ENCODE results near the gene MYO3B.

The MYO3B gene

GRCh38 chr2:170566138-170566537, 388.2 kb downstream of the MYO3B start:
- Histone ChIP-seq H2BK5ac (ENCODE audit: low read depth, low read length, poor library complexity, severe bottlenecking) (no peak overlapping the region), H3K27me3 (ENCODE audit: control insufficient read depth in 1 of 2, insufficient read depth in 1 of 2, low read length in 2 of 2) (no peaks in the 10 kb centered on the region), H2BK120ac (ENCODE audit: low read depth, low read length) (no peak overlapping the region), H2BK15ac (ENCODE audit: low read depth, poor library complexity, severe bottlenecking) (no peak overlapping the region), H3K27ac (ENCODE audit: low read length, poor library complexity, severe bottlenecking) (no peak overlapping the region), H4K91ac (ENCODE audit: low read length) (no peak overlapping the region), H2AFZ (ENCODE audit: low read depth, low read length) (no peak overlapping the region), H3K4ac (ENCODE audit: low read depth in 1 of 2, low read length in 2 of 2) (no peak overlapping the region), H2AK5ac (ENCODE audit: low read length, severe bottlenecking) (no peak overlapping the region), H3K4me2 (ENCODE audit: low read length, poor library complexity, severe bottlenecking) (no peak overlapping the region), H3K79me1 (replicated peaks; ENCODE audit: low read length, poor library complexity, severe bottlenecking) (no peaks in the 10 kb centered on the region), H3K23ac (ENCODE audit: low read length in 2 of 2) (no peak overlapping the region), H3K18ac (ENCODE audit: low read depth in 1 of 2, low read length in 2 of 2) (no peak overlapping the region), H3K9ac (ENCODE audit: low read length) (no peak overlapping the region), H3K9me3 (ENCODE audit: control insufficient read depth, low read length) (no peaks in the 10 kb centered on the region), H2BK12ac (ENCODE audit: low read length in 2 of 2) (no peak overlapping the region), H3K4me3 (ENCODE audit: insufficient read depth in 1 of 2, low read depth in 1 of 2, low read length in 2 of 2) (no peak overlapping the region), H3K4me1 (ENCODE audit: control insufficient read depth, insufficient read depth, low read depth, low read length) (no peaks in the 10 kb centered on the region), H3K14ac (ENCODE audit: low read length in 2 of 2) (no peak overlapping the region), H4K8ac (ENCODE audit: low read length) (no peak overlapping the region), H3K36me3 (ENCODE audit: control insufficient read depth in 1 of 2, insufficient read depth in 2 of 2, low read depth in 1 of 2, low read length in 2 of 2) (no peaks in the 10 kb centered on the region)
- WGBS, result 65% methylated on average over 1 of the region's 1 CpG
- DNase-seq, result no peak

GRCh38 chr2:170567429-170567828, 389.5 kb downstream of the MYO3B start:
- no peak overlapping the region for H3K4ac ChIP-seq (ENCODE audit: low read depth in 1 of 2, low read length in 2 of 2)
- no peak overlapping the region for H3K9ac ChIP-seq (ENCODE audit: low read length)
- H3K9me3 ChIP-seq (ENCODE audit: control insufficient read depth, low read length), result no peaks in the 10 kb centered on the region
- H2BK5ac ChIP-seq (ENCODE audit: low read depth, low read length, poor library complexity, severe bottlenecking), result no peak overlapping the region
- H2AFZ ChIP-seq (ENCODE audit: low read depth, low read length), result no peak overlapping the region
- 95% methylated on average over 2 of the region's 2 CpGs for WGBS
- H3K4me2 ChIP-seq (ENCODE audit: low read length, poor library complexity, severe bottlenecking), result no peak overlapping the region
- H3K14ac ChIP-seq (ENCODE audit: low read length in 2 of 2), result no peak overlapping the region
- no peaks in the 10 kb centered on the region for H3K36me3 ChIP-seq (ENCODE audit: control insufficient read depth in 1 of 2, insufficient read depth in 2 of 2, low read depth in 1 of 2, low read length in 2 of 2)
- no peak overlapping the region for H4K91ac ChIP-seq (ENCODE audit: low read length)
- no peak overlapping the region for H2BK15ac ChIP-seq (ENCODE audit: low read depth, poor library complexity, severe bottlenecking)
- H2BK12ac ChIP-seq (ENCODE audit: low read length in 2 of 2), result no peak overlapping the region
- H4K8ac ChIP-seq (ENCODE audit: low read length), result no peak overlapping the region
- H3K79me1 ChIP-seq (replicated peaks; ENCODE audit: low read length, poor library complexity, severe bottlenecking), result no peaks in the 10 kb centered on the region
- H2AK5ac ChIP-seq (ENCODE audit: low read length, severe bottlenecking), result no peak overlapping the region
- no peak overlapping the region for H3K23ac ChIP-seq (ENCODE audit: low read length in 2 of 2)
- H2BK120ac ChIP-seq (ENCODE audit: low read depth, low read length), result no peak overlapping the region
- H3K27me3 ChIP-seq (ENCODE audit: control insufficient read depth in 1 of 2, insufficient read depth in 1 of 2, low read length in 2 of 2), result no peaks in the 10 kb centered on the region
- H3K27ac ChIP-seq (ENCODE audit: low read length, poor library complexity, severe bottlenecking), result no peak overlapping the region
- H3K4me3 ChIP-seq (ENCODE audit: insufficient read depth in 1 of 2, low read depth in 1 of 2, low read length in 2 of 2), result no peak overlapping the region
- no peak overlapping the region for H3K18ac ChIP-seq (ENCODE audit: low read depth in 1 of 2, low read length in 2 of 2)
- no peaks in the 10 kb centered on the region for H3K4me1 ChIP-seq (ENCODE audit: control insufficient read depth, insufficient read depth, low read depth, low read length)
- DNase-seq, result no peak

GRCh38 chr2:170568511-170568910, 390.6 kb downstream of the MYO3B start:
- no peak overlapping the region for H3K4me3 ChIP-seq (ENCODE audit: insufficient read depth in 1 of 2, low read depth in 1 of 2, low read length in 2 of 2)
- DNase-seq, result no peak
- H4K91ac ChIP-seq (ENCODE audit: low read length), result no peak overlapping the region
- no peak overlapping the region for H2BK5ac ChIP-seq (ENCODE audit: low read depth, low read length, poor library complexity, severe bottlenecking)
- H3K14ac ChIP-seq (ENCODE audit: low read length in 2 of 2), result no peak overlapping the region
- H2BK15ac ChIP-seq (ENCODE audit: low read depth, poor library complexity, severe bottlenecking), result no peak overlapping the region
- H4K8ac ChIP-seq (ENCODE audit: low read length), result no peak overlapping the region
- no peak overlapping the region for H3K9ac ChIP-seq (ENCODE audit: low read length)
- no peak overlapping the region for H3K4ac ChIP-seq (ENCODE audit: low read depth in 1 of 2, low read length in 2 of 2)
- H3K18ac ChIP-seq (ENCODE audit: low read depth in 1 of 2, low read length in 2 of 2), result no peak overlapping the region
- no peak overlapping the region for H3K4me2 ChIP-seq (ENCODE audit: low read length, poor library complexity, severe bottlenecking)
- no peaks in the 10 kb centered on the region for H3K27me3 ChIP-seq (ENCODE audit: control insufficient read depth in 1 of 2, insufficient read depth in 1 of 2, low read length in 2 of 2)
- no peak overlapping the region for H2BK12ac ChIP-seq (ENCODE audit: low read length in 2 of 2)
- no peaks in the 10 kb centered on the region for H3K79me1 ChIP-seq (replicated peaks; ENCODE audit: low read length, poor library complexity, severe bottlenecking)
- H3K23ac ChIP-seq (ENCODE audit: low read length in 2 of 2), result no peak overlapping the region
- no peak overlapping the region for H2AK5ac ChIP-seq (ENCODE audit: low read length, severe bottlenecking)
- no peaks in the 10 kb centered on the region for H3K9me3 ChIP-seq (ENCODE audit: control insufficient read depth, low read length)
- WGBS, result 92% methylated on average over 2 of the region's 2 CpGs
- H3K4me1 ChIP-seq (ENCODE audit: control insufficient read depth, insufficient read depth, low read depth, low read length), result no peaks in the 10 kb centered on the region
- no peak overlapping the region for H2AFZ ChIP-seq (ENCODE audit: low read depth, low read length)
- H3K36me3 ChIP-seq (ENCODE audit: control insufficient read depth in 1 of 2, insufficient read depth in 2 of 2, low read depth in 1 of 2, low read length in 2 of 2), result no peaks in the 10 kb centered on the region
- H3K27ac ChIP-seq (ENCODE audit: low read length, poor library complexity, severe bottlenecking), result no peak overlapping the region
- no peak overlapping the region for H2BK120ac ChIP-seq (ENCODE audit: low read depth, low read length)

- Histone ChIP-seq H3K14ac (ENCODE audit: low read length in 2 of 2) (no peak overlapping the region), H3K27me3 (ENCODE audit: control insufficient read depth in 1 of 2, insufficient read depth in 1 of 2, low read length in 2 of 2) (no peaks in the 10 kb centered on the region), H3K23ac (ENCODE audit: low read length in 2 of 2) (no peak overlapping the region), H4K8ac (ENCODE audit: low read length) (no peak overlapping the region), H2BK12ac (ENCODE audit: low read length in 2 of 2) (no peak overlapping the region), H2BK5ac (ENCODE audit: low read depth, low read length, poor library complexity, severe bottlenecking) (no peak overlapping the region), H3K18ac (ENCODE audit: low read depth in 1 of 2, low read length in 2 of 2) (no peak overlapping the region), H2BK15ac (ENCODE audit: low read depth, poor library complexity, severe bottlenecking) (no peak overlapping the region), H3K36me3 (ENCODE audit: control insufficient read depth in 1 of 2, insufficient read depth in 2 of 2, low read depth in 1 of 2, low read length in 2 of 2) (no peaks in the 10 kb centered on the region), H3K9ac (ENCODE audit: low read length) (no peak overlapping the region), H2AFZ (ENCODE audit: low read depth, low read length) (no peak overlapping the region), H3K79me1 (replicated peaks; ENCODE audit: low read length, poor library complexity, severe bottlenecking) (no peaks in the 10 kb centered on the region), H2AK5ac (ENCODE audit: low read length, severe bottlenecking) (no peak overlapping the region), H3K4me3 (ENCODE audit: insufficient read depth in 1 of 2, low read depth in 1 of 2, low read length in 2 of 2) (no peak overlapping the region), H2BK120ac (ENCODE audit: low read depth, low read length) (no peak overlapping the region), H4K91ac (ENCODE audit: low read length) (no peak overlapping the region), H3K4me1 (ENCODE audit: control insufficient read depth, insufficient read depth, low read depth, low read length) (no peaks in the 10 kb centered on the region), H3K9me3 (ENCODE audit: control insufficient read depth, low read length) (no peaks in the 10 kb centered on the region), H3K27ac (ENCODE audit: low read length, poor library complexity, severe bottlenecking) (no peak overlapping the region), H3K4me2 (ENCODE audit: low read length, poor library complexity, severe bottlenecking) (no peak overlapping the region), H3K4ac (ENCODE audit: low read depth in 1 of 2, low read length in 2 of 2) (no peak overlapping the region)
- 73% methylated on average over 1 of the region's 1 CpG for WGBS
- DNase-seq, result no peak
Measured at GRCh38 chr2:170571612-170572011, 393.7 kb downstream of the MYO3B start.
